GM12874 (cell line): ENCODE results near the gene CDK1.

ENCODE experiments used
- CTCF ChIP-seq: IDR thresholded peaks from 2 replicates; pipeline ENCODE4 v1.5.1; 2011; ENCODE audit warnings: low read depth, mild to moderate bottlenecking, control low read depth, low read length, moderate library complexity; ENCODE audit not compliant: insufficient read depth

The CDK1 gene

GRCh38 chr10:60753817-60754216, 24.5 kb upstream of the CDK1 start:
- no peak for TF ChIP-seq CTCF

- TF ChIP-seq CTCF: no peak
Observed at GRCh38 chr10:60757420-60757895, 20.8 kb upstream of the CDK1 start.

- no peak for TF ChIP-seq CTCF
Observed at GRCh38 chr10:60759181-60759580, 19.1 kb upstream of the CDK1 start.

GRCh38 chr10:60760711-60761210, 17.5 kb upstream of the CDK1 start:
- TF ChIP-seq CTCF: no peak

GRCh38 chr10:60762554-60762953, 15.7 kb upstream of the CDK1 start:
- TF ChIP-seq CTCF: no peak

- TF ChIP-seq CTCF: no peak
Observed at GRCh38 chr10:60767424-60767823, 10.9 kb upstream of the CDK1 start.

GRCh38 chr10:60769406-60769805, 8.9 kb upstream of the CDK1 start:
- no peak for TF ChIP-seq CTCF
